Coronary artery (tissue), 2 donors: ENCODE measurements around the gene CIDEC.

Experiments
- DNase-seq: peaks from one replicate; pipeline ENCODE4 v3.0.0-alpha.2; 2017; ENCODE audit warnings: low spot score
- H3K27ac ChIP-seq, 2 donors: fragments of 200-600 bp; sonication (generic); one replicate each; pipeline ENCODE4 v1.5.1; 2016 to 2019
- H3K4me3 ChIP-seq: fragments of 200-600 bp; sonication (generic); 2 replicates; pipeline ENCODE4 v1.5.1; 2016; ENCODE audit warnings: mild to moderate bottlenecking, moderate library complexity
- TF ChIP-seq, protein P1 (sequence below): fragments of 200-600 bp; sonication (generic); IDR thresholded peaks from one replicate; pipeline ENCODE4 v1.5.1; 2019; ENCODE audit warnings: antibody characterized with exemption

The CIDEC gene

DNA sequence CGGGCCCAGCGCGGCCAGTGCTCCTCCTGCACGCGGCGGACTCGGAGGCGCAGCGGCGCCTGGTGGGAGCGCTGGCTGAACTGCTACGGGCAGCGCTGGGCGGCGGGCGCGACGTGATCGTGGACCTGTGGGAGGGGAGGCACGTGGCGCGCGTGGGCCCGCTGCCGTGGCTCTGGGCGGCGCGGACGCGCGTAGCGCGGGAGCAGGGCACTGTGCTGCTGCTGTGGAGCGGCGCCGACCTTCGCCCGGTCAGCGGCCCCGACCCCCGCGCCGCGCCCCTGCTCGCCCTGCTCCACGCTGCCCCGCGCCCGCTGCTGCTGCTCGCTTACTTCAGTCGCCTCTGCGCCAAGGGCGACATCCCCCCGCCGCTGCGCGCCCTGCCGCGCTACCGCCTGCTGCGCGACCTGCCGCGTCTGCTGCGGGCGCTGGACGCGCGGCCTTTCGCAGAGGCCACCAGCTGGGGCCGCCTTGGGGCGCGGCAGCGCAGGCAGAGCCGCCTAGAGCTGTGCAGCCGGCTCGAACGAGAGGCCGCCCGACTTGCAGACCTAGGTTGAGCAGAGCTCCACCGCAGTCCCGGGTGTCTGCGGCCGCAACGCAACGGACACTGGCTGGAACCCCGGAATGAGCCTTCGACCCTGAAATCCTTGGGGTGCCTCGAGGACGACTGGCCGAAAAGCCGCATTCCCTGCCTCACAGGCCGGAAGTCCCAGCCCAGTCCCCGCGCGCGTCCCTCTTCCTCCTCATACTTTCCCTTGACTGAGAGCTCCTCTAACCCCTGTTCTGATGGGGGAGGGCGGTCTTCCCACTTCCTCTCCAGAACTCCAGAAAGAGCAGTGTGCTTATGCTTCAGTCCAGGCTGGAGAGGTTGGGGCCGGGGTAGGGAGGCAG lies 35.4 kb upstream of the CIDEC start:
- TF ChIP-seq, protein P1, sequence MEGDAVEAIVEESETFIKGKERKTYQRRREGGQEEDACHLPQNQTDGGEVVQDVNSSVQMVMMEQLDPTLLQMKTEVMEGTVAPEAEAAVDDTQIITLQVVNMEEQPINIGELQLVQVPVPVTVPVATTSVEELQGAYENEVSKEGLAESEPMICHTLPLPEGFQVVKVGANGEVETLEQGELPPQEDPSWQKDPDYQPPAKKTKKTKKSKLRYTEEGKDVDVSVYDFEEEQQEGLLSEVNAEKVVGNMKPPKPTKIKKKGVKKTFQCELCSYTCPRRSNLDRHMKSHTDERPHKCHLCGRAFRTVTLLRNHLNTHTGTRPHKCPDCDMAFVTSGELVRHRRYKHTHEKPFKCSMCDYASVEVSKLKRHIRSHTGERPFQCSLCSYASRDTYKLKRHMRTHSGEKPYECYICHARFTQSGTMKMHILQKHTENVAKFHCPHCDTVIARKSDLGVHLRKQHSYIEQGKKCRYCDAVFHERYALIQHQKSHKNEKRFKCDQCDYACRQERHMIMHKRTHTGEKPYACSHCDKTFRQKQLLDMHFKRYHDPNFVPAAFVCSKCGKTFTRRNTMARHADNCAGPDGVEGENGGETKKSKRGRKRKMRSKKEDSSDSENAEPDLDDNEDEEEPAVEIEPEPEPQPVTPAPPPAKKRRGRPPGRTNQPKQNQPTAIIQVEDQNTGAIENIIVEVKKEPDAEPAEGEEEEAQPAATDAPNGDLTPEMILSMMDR, result peak; percentile 31
- peak; percentile 83 for DNase-seq
- H3K27ac ChIP-seq, result peak overlapping the region; percentile 80 to 92
- peak overlapping the region; percentile 79 for H3K4me3 ChIP-seq

DNA sequence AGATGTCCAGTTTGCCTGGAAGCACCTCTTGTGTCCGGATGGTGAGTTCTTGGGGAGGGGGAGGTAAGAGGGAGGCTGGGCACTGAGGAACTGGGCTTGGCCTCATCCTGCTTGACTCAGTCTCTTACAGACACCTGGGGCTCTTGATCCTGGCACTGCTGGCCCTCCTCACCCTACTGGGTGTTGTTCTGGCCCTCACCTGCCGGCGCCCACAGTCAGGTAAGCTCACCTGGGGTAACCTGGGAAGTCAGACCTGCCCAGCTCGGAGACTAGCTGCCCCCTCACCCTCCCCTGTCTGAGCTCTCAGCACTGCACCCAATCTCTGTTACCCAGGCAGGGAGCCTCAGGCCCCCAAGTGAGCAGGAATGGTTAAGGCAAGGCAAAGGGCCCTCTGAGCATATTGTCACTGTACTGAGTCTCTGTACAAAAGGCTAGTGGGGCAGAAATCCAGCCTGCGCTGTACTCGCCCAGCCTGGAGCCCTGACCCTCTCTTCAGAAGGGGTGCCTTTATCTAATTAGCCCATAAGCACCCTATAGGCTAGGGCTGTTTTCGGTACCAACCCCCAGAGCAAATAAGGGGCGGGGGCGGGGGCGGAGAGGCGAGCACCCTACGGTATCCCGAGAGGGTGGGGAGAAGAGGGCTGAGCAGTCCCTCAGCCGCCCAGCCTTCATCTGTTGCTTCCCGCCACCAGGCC lies 34.7 kb upstream of the CIDEC start:
- peak overlapping the region; percentile 80 to 92 for H3K27ac ChIP-seq
- TF ChIP-seq, protein P1, result no peak
- DNase-seq, result peak; percentile 81
- H3K4me3 ChIP-seq, result peak overlapping the region; percentile 79

DNA sequence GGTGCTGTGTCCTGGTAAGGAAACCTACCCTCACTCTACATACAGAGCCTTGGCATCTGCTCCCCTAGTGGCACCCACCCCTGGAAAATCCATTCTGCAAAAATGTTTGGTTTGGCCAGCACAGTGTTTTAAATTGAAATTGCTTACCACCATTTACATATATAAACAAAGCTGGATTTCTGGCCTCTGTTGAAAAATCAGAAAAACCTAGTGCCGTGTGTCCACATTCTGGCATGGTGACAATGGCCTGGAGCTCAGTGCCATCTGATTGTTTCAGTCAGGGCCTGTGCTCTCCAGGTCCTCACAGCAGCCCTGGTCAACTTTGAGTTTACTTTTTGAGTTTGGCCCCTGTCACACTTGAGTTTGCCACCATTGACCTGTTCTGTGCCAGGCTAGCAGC lies 34.0 kb upstream of the CIDEC start:
- TF ChIP-seq, protein P1, result no peak
- H3K4me3 ChIP-seq, result no peak overlapping the region
- H3K27ac ChIP-seq, result peak overlapping the region; percentile 80 to 92
- no peak for DNase-seq

DNA sequence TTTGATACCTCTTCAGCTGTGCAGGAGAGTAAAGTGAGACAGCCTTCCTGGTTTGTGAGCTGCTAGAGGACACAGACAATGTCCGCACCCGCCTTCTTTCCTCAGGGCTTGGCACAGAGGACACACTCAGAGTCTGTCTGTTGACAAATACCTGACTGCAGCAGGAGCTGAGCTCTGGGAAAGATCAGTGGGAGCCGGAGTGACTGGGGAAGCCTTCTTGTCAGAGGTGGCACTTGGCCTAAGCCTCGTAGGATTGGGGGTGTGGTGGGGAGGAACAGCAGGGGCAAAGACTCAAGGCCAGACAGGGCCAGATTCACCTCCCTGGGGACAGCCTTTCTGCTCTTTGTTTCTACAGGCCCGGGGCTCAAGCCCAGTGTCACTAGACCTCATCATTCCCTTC lies 33.5 kb upstream of the CIDEC start:
- Histone ChIP-seq H3K4me3 (no peak overlapping the region), H3K27ac (peak overlapping the region; percentile 80 to 92)
- TF ChIP-seq, protein P1, result no peak
- DNase-seq, result no peak

DNA sequence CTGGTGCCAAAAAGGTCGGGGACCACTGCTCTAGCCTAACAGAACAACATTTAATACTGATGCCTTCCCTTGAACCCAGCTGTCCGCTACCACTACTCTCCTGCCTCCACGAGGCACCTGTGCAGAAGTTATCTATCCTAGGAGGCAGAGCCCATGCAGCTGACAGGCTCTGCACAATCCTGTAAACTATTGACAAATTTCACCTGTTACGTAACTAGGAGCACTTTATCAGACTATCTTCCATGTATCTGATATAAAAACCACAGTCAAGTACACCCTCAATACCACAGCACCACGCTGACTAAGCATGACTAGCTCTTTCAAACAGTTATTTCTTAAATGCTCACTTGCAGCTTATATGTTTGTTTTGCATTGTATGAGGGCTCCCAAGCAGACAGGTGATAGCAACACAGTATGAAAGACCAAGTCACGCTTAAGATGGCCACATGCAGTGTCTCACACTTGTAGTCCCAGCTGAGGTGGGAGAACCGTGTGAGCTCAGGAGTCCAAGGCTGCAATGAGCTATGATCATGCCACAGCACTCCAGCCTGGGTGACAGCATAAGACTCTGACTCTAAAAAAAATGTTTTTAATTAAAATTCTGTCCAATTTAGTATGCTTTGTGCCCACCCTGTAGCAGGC lies 32.4 kb upstream of the CIDEC start:
- TF ChIP-seq, protein P1, result no peak
- Histone ChIP-seq H3K27ac (no peak overlapping the region), H3K4me3 (no peak overlapping the region)
- DNase-seq, result no peak

DNA sequence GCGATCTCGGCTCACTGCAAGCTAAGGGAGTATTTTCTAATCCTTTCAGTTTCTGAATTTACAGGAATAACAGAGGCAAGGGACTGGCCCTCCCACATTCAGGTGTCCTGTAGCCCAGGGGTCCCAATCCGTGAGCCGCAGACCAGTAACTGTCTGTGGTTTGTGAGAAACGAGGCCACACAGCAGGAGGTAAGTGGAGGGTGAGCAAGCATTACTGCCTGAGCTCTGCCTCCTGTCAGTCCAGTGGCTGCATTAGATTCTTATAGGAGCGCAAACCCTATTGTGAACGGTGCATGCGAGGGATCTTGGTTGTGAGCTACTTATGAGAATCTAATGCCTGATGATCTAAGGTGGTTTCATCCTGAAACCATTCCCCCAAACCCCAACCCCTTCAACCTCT lies 31.8 kb upstream of the CIDEC start:
- Histone ChIP-seq H3K4me3 (no peak overlapping the region), H3K27ac (no peak overlapping the region)
- TF ChIP-seq, protein P1, result no peak
- DNase-seq, result no peak
